CD4-positive, alpha-beta T cell treated with Interleukin-15 for 1 hour (primary cell): ENCODE results near the gene ZNF536.
"Not testable (repeated sequence)": the region's sequence is repeated elsewhere in the genome, so short reads cannot be mapped to it uniquely, and the experiment has no call there.

Experiments
- DNase-seq: peaks from one replicate; pipeline ENCODE4 v3.0.0-alpha.2; 2020

The ZNF536 gene

GRCh38 chr19:30390356-30390988, 18.3 kb downstream of the ZNF536 start:
- DNase-seq: no peak

DNA sequence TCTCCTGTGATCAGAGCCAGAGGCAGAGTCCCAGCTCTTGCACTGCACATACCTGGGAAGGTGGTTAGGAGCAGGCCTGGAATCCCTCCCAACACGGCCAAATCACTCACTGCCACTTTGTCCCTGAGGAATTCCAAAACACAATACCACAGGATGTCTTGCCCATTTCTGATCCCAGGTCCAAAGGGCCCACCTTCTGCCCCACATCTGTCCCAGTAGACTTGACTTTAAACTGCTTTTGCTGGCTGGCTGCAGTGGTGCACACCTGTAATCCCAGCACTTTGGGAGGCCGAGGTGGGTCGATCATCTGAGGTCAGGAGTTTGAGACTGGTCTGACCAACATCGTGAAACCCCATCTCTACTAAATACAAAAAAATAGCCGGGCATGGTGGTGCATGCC, 18.9 kb downstream of the ZNF536 start:
- no peak for DNase-seq

DNA sequence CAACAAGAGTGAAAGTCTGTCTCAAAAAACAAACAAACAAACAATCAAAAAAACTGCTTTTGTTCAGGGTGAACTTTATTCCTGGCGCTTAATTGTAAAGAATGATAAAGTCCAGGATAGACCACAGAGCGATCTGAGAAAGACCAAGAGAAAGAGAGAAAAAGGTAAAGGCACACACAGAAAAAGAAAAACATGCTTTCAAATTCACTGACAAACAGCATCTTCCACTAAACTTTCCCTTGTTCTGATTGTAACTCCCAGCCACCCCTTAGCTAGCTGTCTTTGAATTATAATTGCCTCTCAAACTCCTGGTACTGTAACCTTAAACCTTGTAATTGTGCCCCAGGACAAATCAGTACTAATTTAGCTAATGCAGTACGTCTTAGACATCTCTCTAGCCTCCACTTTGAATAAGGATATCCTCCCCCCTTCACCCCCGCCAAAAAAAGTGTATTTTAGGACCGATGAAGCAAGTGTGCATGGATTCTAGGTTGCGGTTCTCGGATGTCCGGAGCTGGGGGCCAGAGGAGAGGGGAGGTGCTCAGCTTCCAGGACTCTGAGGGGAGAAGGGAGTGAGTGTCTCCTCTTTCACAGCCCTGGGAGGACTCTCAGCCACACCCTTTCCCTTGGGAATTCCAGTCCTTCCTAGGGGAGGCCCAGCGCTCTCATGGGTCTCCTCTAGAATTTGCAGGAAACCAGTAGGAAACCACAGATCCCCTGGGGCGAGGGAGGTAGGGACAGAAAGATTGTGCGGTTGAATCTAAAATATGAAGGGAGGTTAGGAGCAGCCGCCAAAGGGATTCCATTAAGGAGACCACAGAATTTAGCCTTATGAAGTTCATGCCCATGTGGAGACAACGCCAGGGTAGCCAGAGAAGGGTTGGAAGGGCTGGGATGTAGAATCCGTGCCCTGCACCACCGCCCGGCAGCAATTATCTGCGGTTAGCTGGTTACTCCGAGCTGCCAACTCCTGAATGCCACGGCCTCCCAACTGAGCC, 19.7 kb downstream of the ZNF536 start:
- DNase-seq: no peak

GRCh38 chr19:30393046-30393445, 20.9 kb downstream of the ZNF536 start:
- DNase-seq: no peak

DNA sequence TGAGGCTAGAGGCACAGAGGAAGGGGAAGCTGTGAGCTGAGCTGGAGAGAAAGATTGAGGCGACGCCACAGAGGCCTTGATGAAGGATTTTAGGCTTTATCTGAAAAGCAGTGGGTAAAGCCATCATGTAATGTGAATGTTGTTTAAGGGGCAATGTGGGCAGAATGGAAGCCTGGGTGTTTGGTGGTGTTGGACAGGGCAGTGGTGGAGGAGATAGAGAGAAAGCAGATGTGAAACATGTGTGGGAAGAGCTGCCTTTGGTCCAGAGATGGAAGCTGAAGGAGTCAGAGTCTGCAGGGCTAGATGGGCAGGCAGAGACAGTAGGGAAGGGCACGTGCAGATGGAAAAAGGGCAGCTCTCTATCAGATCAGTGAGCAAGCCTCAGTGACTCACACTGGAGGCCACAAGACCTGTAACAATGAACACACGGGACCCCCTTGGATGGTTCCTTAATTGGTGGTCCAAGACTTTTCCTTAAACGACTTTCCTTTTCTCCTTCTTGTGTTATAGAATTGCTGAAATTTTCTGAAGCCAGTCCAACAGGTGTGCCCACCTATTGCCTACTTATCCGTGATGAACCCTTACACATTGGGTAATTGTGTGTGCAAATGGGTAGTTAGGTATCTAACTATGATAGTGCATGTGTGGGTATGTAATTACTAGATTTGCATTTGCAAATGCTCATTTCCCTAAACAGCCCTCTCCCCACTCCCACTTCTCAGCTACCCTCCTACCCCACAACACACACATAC, 21.7 kb downstream of the ZNF536 start:
- no peak for DNase-seq

DNA sequence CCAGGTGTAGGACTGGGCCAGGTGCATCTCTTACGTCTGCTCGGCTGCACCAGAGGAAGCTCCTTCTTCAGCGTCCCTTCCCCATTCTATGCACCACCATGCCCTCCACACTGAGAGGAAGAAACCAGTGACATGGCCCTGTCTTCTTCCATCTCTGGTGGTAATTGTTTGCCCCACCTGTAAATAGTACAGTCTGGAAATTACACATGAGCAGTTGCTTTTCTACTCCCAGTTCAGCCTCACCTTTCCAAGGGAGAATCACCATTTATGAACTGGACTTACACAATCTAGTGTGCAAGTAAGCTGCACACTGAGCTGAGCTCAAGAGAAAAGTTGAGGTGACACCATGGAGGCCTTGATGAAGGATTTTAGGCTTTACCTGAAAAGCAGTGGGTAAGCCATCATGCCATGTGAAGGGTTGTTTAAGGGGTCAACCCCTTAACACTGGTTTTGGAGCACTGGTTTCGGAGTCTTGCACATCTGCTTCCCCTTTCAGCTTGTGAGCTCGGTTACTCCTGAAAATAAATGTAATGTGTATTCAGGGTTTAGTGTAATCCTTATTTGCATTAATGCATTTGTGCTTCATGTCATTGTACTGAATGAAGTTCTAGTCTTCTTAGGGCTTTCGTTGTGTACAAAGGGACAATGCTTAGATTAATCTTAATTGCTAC, 22.4 kb downstream of the ZNF536 start:
- no peak for DNase-seq

DNA sequence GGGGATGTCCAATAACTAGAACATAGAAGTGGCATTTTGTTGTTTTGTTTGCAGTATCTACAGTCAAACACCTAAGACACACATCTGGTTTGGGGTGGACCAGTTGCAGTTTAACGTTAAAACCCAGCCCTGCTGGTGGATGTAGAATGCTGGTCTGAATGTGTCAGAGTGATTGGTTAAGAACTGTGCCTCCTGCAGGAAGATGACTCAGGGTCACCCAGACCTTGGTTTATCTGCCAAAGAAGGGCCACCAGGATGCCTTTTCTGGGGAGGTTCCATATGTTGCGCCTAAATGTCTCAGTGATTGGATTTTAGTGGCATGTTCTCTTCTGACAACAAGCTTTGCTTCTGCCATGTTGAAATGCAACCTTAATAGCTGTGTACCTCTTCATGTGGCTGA, 23.1 kb downstream of the ZNF536 start:
- no peak for DNase-seq

DNA sequence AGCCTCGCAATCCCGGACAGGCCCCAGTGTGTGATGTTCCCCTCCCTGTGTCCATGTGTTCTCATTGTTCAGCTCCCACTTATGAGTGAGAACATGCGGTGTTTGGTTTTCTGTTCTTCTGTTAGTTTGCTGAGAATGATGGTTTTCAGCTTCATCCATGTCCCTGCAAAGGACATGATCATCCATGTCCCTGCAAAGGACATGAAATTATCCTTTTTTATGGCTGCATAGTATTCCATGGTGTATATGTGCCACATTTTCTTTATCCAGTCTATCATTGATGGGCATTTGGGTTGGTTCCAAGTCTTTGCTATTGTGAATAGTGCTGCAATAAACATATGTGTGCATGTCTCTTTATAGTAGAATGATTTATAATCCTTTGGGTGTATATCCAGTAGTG, 26.4 kb downstream of the ZNF536 start:
- DNase-seq: not testable (repeated sequence)

GRCh38 chr19:30401956-30402355, 29.8 kb downstream of the ZNF536 start:
- DNase-seq: no peak

DNA sequence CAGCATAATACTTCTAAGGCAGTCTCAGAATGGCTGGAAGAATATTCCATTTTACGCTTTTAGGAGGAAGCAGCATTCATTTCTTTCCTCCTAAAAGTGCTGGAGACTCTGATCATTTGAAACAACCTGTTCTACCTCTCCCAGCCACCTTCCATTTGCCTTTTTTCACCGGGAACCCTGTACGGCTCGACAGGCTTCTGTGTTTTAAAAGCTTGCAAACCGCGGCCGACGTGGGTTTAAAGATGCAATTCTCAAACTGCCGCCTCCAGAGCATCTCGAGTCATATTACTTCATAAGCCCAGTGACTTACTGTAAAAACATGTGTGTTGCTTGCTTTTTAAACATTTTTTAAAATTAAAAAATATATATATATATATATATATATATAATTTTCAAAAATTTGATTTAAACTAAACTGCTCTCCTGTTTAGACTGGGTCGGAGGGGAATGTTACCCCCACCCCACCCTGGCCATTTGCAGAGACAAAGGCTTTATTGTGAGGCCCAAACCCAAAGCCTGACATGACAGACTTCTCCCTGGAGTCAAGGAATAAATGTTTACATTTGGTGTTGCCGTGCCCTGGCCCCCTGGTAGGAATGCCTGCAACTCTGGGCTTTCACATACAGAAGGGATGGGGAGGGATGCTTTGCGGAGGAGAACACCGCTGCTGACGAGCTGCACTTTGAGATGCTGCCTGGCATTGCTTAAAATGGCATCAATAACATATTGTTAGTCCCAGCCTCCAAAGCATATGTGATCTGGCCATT, 30.4 kb downstream of the ZNF536 start:
- no peak for DNase-seq

GRCh38 chr19:30403203-30403985, 31.2 kb downstream of the ZNF536 start:
- DNase-seq: no peak

- no peak for DNase-seq
Measured at GRCh38 chr19:30406220-30407067, 34.3 kb downstream of the ZNF536 start.

- no peak for DNase-seq
Measured at GRCh38 chr19:30407068-30407709, 35.0 kb downstream of the ZNF536 start.

DNA sequence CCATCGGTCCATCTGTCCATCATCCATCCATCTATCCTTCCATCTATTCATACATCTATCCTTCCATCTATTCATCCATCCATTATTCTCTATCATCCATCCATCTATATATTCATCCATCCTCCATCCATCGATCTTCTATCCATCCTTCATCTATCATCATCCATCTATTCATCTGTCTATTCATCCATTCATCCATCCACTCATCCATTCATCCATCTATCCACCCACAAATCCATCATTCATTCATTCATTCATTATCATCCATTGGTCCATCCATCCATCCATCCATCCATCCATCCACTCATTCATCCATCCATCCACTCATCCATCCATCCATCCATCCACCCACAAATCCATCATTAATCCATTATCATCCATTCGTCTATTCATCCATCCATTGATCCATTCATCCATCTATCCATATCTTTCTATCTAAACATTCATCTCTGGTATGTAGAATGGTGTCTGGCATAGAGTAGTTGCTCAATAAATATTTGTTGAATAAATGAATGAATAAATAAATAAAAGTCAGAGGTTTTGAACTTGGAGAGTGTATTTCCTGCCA, 36.6 kb downstream of the ZNF536 start:
- no peak for DNase-seq

- no peak for DNase-seq
Measured at GRCh38 chr19:30411714-30412113, 39.5 kb downstream of the ZNF536 start.

- DNase-seq: no peak
Measured at GRCh38 chr19:30416375-30416774, 44.2 kb downstream of the ZNF536 start.

DNA sequence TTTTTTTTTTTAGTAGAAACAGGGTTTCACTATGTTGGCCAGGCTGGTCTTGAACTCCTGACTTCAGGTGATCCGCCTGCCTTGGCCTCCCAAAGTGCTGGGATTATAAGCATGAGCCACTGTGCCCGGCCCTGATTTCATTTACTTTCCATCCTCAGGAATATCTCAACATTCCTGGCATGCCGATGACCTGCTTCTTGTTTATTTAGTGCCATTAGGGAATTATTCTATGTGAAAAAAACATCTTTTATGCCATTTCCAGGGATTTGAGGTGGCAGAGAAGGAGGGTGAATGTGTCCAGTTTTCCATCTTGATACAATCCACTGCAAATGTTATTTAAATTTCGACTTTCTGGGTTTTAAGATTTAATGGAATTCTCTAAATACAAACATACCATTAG, 45.0 kb downstream of the ZNF536 start:
- DNase-seq: not testable (repeated sequence)

GRCh38 chr19:30419568-30420180, 47.5 kb downstream of the ZNF536 start:
- DNase-seq: no peak

- no peak for DNase-seq
Measured at GRCh38 chr19:30420316-30420715, 48.1 kb downstream of the ZNF536 start.
